Mammary epithelial cell (primary cell): ENCODE data around the gene NR3C2.

Experiments
- EZH2 ChIP-seq: IDR thresholded peaks from 2 replicates; pipeline ENCODE4 v1.6.1; 2012; ENCODE audit warnings: low read length, inconsistent platforms, borderline replicate concordance
- TF ChIP-seq, protein P1 (sequence below), 2 donors: IDR thresholded peaks in 1 of 2; conservative IDR thresholded peaks in 1 of 2; 2 replicates each; pipeline ENCODE4 v1.5.1; 2011 to 2012; ENCODE audit warnings: inconsistent platforms in 2 of 2, low read length in 2 of 2, mild to moderate bottlenecking in 2 of 2, control low read depth in 1 of 2, low read depth in 1 of 2; ENCODE audit not compliant: insufficient read depth in 1 of 2; ENCODE audit errors: extremely low read depth in 1 of 2

DNA sequence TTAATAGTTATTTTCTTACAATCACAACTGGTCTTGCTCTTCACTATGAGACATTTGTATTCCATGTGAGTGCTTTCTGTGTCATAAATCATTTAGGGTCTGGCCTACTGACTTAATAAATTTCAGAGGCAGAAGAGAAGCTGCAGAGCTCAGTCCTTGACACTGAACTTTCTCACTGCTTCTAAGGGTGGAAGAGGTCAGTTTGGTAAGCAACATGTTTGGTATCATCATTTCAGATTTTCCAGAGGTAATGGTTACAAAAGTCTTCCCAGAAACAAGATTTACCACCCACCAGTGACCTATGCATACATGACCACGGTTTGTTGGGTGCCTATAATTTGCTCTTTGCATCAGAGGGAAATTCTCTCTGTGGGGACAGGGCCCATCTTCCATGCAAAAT, 148.6 kb downstream of the NR3C2 start:
- TF ChIP-seq, protein P1, sequence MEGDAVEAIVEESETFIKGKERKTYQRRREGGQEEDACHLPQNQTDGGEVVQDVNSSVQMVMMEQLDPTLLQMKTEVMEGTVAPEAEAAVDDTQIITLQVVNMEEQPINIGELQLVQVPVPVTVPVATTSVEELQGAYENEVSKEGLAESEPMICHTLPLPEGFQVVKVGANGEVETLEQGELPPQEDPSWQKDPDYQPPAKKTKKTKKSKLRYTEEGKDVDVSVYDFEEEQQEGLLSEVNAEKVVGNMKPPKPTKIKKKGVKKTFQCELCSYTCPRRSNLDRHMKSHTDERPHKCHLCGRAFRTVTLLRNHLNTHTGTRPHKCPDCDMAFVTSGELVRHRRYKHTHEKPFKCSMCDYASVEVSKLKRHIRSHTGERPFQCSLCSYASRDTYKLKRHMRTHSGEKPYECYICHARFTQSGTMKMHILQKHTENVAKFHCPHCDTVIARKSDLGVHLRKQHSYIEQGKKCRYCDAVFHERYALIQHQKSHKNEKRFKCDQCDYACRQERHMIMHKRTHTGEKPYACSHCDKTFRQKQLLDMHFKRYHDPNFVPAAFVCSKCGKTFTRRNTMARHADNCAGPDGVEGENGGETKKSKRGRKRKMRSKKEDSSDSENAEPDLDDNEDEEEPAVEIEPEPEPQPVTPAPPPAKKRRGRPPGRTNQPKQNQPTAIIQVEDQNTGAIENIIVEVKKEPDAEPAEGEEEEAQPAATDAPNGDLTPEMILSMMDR (conservative IDR thresholded peaks at IDR 0.05 in 1 of 2, IDR thresholded peaks at IDR 0.05 in 1 of 2; ENCODE audit: extremely low read depth in 1 of 2, insufficient read depth in 1 of 2, low read depth in 1 of 2, low read length in 2 of 2) = no peak
- no peak for TF ChIP-seq EZH2
